Fibroblast of upper back skin (primary cell): ENCODE measurements around the gene IL12RB2.
A peak's percentile ranks its signal among the peaks of the same experiment; 100 is the strongest.

ENCODE experiments used
- DNase-seq: peaks from one replicate; pipeline ENCODE4 v3.0.0-alpha.2; 2013

IL12RB2 gene, protein sequence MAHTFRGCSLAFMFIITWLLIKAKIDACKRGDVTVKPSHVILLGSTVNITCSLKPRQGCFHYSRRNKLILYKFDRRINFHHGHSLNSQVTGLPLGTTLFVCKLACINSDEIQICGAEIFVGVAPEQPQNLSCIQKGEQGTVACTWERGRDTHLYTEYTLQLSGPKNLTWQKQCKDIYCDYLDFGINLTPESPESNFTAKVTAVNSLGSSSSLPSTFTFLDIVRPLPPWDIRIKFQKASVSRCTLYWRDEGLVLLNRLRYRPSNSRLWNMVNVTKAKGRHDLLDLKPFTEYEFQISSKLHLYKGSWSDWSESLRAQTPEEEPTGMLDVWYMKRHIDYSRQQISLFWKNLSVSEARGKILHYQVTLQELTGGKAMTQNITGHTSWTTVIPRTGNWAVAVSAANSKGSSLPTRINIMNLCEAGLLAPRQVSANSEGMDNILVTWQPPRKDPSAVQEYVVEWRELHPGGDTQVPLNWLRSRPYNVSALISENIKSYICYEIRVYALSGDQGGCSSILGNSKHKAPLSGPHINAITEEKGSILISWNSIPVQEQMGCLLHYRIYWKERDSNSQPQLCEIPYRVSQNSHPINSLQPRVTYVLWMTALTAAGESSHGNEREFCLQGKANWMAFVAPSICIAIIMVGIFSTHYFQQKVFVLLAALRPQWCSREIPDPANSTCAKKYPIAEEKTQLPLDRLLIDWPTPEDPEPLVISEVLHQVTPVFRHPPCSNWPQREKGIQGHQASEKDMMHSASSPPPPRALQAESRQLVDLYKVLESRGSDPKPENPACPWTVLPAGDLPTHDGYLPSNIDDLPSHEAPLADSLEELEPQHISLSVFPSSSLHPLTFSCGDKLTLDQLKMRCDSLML

DNA sequence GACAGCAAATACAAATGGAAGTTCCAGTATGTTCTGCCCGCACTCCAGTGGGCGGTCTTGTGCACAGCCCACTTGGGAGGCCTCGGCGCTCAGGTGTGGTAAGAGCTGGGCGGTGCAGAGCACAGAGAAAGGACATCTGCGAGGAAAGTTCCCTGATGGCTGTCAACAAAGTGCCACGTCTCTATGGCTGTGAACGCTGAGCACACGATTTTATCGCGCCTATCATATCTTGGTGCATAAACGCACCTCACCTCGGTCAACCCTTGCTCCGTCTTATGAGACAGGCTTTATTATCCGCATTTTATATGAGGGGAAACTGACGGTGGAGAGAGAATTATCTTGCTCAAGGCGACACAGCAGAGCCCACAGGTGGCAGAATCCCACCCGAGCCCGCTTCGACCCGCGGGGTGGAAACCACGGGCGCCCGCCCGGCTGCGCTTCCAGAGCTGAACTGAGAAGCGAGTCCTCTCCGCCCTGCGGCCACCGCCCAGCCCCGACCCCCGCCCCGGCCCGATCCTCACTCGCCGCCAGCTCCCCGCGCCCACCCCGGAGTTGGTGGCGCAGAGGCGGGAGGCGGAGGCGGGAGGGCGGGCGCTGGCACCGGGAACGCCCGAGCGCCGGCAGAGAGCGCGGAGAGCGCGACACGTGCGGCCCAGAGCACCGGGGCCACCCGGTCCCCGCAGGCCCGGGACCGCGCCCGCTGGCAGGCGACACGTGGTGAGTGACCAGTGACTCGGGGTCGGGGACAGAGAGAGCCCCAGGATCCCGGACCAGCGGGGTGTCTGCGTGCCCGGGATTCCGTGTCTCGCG, at the start of gene IL12RB2:
IL12RB2 (plus strand) TSS at position 623 of the 810 bp plus-strand sequence. CDS start 12,496 bp downstream, outside the sequence.
- DNase-seq = no peak

DNA sequence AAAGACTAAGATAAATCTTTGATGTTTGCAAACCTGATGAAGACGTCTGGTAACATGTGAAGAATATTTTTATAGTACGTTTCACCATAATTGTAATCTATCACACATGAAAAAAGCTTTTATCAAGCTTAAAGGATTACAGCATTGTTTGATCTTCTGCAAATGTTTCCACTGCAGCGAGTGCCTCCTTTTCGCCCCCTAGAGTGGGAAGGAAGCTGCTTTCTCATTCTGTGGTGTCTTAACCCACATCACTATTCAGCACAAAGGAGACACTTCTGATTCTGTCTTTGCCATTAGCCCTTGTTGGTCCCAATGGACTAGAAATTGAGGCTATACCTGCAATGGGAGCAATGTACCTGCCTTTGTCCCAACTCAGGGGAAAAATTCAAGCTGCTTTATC, 46.0 kb upstream of the IL12RB2 start:
- DNase-seq = no peak

DNA sequence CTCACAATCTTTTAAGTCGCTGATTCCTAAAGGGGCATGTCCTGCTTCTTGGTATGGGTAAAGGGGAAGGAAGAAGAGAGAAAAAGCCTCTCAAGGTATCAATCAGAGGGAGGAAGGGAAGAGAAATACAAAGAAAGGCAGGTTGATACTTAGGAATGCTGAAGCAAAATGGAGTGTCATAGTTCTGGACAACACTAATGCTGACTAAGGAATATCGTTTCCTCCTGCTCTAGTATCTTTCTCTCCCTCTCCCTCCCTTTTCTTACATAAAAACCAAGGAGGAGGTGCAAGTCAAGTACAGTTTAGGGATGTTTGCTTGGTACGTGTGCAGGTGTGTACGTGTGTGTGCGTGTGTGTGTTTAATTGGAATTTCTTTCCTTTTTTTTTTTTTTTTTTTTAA, 44.9 kb upstream of the IL12RB2 start:
- no peak for DNase-seq

DNA sequence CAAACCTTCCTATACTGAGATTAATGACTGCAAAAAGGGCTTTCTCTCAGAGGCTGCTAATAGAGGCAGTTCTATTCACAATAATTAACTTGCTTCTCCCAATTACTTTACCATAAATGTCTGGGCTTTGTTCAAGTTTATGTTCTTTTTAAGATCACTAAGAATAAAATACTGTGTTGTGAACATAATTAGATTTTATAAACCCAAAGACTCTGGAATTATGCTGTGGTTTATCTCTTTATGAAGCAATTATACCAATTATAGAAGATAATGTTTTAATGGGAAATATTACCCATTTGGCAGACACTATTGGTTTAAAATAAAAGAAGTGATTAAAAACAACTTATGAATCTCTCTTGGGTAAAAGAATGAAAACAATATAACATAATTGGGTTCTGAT, 43.5 kb upstream of the IL12RB2 start:
- DNase-seq = no peak

DNA sequence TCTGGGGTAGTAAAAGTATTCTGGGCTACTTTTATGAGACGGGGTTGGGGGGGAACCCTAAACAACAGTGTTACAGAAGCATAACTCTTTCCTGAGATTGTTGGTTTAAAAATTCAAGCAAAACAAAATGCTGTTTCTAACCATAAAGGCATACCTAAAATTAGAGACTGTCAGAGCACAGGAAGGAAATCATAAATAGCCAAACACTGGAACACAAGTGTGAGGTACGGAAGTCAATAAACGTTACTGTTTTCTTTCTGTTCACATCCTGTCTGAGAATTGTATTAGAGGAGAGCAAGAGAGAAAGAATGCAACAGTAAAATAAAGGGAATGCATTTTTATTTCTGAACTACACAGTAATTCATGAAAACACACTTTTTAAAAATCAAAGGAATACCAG, 42.8 kb upstream of the IL12RB2 start:
- DNase-seq = no peak

DNA sequence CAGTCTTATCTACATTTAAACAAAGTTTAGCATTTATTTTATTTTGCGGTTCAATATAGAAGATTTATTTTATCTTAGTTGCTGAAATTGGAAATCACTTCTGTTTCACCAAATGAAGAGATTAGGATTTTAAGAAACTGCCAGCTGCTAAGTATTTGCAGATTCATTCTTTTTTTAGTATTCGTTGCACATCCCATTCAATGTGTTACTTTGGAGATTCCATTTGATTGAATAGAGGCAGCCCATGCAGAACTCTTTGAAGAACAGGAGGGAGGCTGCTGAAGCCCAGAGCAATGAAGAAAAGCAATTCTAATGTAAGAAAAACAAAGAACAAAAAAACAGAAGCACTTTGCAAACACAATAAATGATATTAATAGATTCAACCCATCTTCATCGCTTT, 38.6 kb upstream of the IL12RB2 start:
- no peak for DNase-seq

DNA sequence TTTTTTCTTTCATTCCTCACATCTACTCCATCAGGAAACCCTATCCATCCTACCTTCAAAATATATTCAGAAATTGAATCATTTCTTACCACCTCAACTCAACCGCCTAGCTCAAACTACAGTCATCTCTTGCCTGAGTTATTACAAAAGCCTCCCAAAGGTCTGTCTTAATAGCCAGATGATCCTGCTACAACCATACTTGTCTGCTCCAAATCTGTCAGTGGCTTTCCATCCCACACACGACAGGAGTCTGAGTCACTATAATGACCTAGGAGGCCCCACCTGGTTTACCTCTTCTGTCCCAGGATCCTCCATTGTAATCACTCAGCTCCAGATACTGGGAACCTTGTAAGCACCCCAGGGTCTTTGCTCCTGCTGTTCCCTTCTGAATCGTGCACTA, 37.1 kb upstream of the IL12RB2 start:
- DNase-seq = no peak

DNA sequence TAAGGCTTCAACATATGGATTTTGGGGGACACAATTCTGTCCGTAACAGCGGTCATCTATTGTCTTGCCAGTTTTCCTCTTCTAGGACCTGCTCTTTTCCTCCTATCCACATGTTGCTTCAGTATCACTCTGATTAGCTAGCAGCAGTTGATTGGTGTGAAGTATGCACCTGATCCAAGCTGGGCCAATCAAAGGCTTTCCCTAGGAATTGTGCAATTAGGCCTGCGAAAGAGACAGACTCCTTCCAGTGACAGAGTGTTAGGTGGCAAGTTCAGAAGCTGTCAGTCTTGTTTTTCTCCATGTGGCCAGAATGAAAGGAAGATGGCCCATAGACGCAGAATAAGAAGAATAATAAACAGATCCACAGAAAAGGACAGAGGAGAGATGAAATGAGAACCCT, 34.1 kb upstream of the IL12RB2 start:
- no peak for DNase-seq

DNA sequence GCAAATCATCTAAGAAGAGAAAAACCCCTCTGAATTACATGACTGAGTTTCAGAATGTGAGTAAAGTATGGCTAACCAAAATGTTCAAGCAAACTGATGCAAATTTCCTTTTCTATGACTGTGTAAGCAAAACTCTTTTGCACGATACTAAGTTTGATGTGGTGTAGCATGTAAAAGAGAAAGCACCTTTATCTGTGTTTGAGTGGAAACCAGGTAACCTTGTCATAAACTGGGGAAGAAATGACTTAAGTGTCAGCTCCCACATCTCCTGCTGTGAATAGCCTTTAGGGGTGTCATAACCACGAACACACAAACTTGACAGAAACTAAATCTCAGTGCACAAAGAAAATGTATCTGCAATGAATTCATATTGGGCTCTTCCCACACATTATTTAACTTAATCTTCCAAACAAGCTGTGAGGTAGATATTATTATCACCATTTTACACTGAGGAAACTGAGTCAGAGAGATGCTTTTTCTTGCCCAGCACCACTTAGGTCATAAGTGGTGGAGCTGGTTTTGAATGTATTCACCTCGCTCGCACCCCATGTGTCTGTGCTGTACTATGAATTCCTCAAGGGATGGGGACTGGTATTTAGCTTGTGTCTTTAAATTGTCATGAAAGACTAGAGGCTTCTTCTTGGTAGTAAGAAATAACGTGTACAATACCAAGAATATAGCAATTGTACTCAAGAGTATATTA, 32.9 kb upstream of the IL12RB2 start:
- no peak for DNase-seq

DNA sequence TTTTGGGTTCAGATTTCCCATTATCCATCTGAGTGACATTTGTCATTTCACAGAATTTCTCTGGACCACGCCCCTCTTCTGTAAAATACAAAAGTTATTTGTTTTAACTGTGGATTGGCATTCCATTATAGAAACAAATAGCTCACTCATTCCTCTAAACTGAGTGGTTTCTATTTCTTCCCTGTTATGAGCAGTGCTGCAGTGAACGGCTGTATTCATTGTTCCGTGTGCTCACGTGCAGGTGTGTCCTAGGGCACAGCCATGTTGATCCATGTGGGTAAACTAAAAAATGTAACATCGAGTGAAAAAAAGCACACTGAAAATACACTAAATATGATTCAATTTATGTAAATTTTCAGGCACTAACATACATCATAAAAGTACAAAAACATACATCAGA, 27.0 kb upstream of the IL12RB2 start:
- DNase-seq = no peak

DNA sequence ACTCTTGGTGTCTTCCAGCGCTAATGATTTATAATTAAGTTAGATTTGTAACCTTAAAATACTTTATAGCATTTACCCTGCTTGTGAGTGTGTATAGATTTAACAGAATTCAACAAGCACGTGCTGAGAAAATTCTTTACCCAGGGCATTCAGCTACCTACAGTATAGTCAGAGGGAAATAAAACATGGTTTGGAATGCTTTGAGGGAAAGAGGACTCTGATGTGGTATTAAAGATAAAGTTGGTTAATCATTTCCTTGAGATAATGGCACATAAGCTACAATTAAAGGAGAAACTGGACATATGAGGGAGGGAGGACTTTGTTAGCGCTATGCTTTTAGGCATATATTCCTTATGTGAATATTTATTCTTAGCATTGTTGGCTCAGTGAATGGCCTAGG, 26.4 kb upstream of the IL12RB2 start:
- no peak for DNase-seq

DNA sequence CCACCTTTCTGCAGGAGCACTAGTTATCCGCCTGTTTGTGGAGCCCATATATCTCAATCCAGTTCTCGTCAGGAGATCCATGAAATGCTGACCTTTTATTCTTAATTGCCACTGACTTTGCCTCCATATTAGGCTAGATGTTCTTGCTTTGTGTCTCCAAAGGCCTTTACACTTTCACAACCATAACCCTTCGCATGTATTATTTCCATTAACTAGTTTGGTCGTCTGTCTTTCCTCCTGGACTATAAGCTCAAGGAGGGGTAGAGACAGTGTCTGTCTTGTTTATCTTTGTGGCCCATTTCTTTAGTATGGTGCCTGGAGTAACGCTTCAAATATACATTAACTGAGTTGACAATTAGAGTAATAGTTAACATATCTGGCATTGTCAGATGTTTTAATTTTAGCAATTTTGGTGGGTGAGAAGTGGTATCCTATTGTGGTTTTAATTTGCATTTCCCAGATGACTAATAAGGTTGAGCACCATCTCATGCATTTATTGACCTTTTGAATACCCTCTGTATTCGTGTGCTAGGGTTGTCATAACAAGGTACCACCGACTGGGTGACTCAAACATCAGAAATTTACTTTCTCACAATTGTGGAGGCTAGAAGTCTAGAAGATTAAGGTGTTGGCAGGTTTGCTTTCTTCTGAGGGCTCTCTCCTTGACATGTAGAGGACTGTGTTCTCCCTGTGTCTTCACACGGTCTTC, 21.7 kb upstream of the IL12RB2 start:
- no peak for DNase-seq

DNA sequence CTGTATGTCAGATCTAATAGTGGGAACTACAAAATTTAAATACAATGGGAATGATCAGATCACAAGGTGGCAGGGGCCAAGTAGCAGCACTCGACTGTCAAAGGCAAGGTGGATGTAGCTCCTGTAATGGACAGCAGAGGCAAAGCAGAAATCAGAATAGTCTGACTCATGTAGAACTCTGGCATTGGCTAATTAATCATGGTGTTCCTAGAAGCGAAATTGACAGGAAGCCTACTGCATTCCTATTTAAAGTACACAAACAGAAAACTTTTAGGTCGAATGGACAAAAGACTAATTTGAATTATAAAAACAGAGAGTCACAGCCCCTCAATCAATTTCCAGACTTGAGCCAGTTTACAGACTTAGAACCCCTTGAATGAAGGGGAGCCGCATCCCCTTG, 17.4 kb upstream of the IL12RB2 start:
- DNase-seq = no peak

DNA sequence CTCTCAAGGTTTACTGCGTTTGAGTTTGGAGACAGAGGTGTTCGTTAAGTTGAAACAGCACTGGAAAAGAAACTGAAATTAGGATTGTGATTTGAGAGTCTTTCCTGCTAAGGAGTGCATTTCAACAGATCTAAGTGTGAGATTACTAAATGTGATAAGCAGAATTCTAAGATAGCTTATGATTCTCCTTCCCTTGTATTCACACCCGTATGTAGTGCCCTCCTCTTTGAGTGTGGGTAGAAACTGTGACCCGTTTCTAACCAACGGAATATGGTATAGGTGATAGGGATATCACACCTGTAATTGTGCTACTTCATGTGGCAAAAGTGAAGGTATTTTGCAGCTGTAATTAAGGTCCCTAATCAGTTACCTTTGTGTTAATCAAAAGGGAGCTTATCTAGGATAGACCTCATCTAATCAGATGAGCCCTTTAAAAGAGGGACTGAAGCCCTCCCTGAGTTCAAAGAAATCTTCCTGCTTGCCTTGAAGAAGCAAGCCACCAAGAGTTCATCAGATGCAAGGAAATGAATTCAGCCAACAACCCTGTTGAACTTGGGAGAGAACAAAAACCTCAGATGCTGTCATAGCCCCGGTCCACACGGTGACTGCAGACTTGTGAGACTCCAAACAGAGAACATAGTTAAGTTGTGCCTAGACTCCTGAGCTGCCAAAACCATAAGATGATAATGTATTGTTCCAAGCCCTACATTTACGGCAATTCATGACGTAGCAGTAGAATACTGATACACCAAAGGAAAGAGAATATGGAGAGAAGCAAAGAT, 12.6 kb upstream of the IL12RB2 start:
- no peak for DNase-seq

DNA sequence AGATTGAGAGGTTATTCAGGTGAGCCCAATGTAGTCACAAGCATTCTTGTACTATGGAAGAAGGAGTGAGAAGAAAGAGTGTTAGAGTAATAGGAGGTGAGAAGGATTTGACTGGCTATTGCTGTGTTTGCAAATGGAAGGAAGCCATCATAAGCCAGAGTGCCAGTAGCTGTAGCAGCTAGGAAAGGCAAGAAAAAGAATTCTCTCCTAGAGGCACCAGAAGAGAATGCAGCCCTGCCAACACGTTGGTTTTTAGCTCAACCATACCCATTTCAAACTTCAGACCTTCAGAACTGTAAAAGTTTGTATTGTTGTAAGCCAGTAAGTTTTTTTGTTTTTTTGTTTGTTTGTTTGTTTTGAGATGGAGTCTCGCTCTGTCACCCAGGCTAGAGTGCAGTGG, 8.9 kb upstream of the IL12RB2 start:
- no peak for DNase-seq

DNA sequence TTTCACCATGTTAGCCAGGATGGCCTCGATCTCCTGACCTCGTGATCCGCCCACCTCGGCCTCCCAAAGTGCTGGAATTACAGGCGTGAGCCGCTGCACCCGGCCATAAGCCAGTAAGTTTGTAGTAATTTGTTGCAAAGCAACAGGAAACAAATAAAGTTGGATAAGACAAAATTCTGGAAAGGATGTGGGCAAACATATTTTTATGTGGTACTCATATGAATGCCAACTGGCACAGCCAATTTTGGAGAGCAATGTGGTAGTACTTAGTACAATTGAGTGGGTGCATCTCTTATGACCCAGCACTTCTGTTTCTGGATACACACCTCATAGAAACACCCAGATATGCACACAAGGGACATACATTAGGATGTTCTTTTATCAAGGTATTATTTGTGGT, 8.4 kb upstream of the IL12RB2 start:
- DNase-seq = no peak

DNA sequence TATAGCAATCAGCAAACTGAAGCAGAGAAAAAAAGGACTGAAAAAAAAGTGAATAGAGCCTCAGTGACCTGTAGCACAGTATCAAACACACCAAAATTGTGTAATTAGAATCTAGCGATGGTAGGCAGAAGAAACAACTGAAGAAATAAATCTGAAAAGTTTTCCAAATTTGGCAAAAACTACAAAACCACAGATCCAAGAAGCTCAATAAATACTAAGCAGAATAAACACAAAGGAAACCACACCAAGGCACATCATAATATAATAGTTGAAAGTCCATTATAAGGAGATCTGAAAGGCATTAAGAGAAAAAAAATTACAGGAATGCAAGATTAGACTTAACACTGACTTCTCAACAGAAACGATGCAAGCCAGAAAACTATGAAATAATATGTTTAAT, 7.1 kb upstream of the IL12RB2 start:
- peak; percentile 22 for DNase-seq

DNA sequence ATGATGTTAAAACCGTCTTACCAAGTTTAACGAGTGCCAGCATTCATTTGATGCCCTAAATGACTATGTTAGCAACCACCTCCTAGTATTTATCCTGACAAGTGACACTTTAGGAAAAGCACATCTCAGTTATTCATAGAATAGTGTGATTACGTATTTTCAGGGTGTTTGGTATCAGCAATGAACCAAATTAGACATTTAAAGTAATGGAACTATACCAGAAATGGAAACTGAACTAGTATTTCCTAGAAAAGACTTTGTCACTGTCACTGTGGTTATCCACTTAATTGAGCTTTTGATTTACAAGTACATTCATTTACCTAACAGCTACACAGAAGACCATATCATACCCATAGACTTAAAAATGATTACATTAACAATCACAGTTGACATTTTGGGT, 3.6 kb upstream of the IL12RB2 start:
- DNase-seq = no peak

DNA sequence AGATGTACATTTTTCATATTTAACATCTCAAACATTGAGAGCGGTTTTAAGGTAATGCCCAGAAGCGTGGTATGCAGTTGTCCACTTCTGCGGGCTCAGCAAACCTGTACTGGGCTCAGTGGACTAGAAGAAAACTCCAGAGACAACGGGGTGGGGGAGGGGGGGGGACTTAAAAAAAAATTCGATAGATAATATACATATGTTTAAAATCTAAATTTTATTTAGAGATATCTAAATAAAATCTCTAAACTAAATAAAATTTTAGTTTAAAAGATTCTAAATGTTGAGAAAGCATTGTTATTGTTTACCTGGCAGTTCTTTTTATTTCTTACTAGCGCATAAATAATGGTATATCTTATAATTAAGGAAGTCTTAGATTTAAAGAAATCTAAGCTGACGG, 1.1 kb upstream of the IL12RB2 start:
- no peak for DNase-seq

DNA sequence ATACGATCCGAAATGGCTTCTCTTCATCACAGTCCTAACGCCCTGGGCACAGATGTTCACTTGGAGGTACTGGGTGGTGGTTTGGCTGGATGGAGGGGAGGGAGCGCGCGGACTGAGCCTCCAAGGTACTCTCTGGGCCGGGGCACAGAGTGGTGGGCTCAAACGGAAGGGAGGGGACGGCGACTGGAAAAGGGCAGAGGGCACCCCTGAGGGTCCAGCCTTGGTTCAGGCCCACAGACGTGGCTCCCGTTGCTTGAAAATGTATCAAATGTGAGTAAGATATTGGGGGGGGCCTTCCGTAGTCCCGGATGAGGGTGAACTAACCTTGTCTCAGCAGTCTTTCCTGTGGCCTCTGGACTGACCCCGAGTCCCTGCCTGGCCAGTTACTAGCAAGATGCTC, 463 bp downstream of the IL12RB2 start:
- DNase-seq = no peak

DNA sequence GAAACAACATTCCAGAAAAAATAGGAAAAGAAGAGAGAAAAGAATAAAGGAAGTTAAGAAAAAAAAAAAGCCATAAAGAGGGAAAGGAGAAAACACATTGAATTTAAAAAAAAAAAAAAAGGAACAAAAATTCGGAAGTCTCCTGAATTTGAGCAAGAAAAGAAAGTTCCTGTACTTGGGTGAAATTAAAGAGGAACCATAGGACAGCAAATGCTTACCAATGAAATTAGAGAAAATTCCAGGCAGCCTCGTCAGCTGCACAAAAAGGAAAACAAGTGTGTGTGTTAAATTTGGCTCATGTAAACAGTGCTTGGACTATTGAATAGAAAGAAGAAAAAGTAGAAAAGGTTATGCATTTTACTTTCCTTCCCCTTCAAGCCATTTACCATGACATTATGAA, 4.9 kb downstream of the IL12RB2 start:
- DNase-seq = no peak
